ENCODE measurements around the gene SLC11A1. TPM values are rescaled to one million over a fixed set of nuclear protein-coding genes. Genes with fewer than 3 reads are reported as not detected.

SLC11A1 gene
- total RNA-seq, 1 donor from 2014 or later = not detected

DNA sequence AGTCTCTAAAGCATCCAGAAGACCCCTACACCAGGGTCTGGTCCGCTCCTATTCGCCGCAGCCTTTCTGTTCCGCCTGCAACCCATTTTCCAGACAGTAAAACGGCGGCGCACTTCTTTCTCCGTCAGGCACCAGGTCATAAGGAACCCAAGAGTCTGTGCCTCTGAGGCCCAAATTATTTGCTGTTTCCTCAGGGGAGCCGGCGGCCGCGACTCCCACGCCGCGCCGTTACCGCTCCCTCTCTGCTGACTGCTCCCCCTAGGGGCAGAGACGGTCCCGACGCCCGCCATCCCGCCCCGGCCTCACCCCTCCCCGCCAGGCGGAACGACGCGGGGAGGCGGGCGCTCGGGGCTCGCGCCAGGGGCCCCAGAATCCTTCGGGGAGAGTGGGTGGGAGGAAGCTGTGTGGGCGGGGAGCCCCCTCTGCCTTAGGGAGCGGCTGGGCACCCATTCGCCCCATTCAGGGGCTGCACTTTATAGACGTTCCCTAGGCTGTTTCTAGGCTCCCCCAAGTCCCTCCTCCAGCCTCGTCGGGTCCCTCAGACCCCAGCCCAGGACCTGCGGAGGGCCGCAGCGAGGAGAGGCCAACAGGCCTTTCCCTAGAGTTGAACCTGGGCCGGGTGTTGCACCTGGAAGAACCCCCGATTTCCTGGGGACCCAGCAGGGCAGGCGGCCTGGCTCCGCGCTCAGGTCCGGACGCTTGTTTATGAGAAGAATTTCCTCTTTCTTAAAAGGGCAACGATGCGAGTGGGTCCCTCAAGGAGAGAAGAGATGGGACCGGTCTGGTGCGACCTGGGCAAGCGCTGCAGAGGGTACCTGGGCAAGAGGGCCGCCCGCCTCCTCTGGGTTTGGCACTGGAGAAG, 14.0 kb downstream of the SLC11A1 start:
- no peaks in the 10 kb centered on the region for H3K36me3 Mint-ChIP-seq (ENCODE audit: low read depth, unreplicated experiment)
- TF ChIP-seq, protein P1, sequence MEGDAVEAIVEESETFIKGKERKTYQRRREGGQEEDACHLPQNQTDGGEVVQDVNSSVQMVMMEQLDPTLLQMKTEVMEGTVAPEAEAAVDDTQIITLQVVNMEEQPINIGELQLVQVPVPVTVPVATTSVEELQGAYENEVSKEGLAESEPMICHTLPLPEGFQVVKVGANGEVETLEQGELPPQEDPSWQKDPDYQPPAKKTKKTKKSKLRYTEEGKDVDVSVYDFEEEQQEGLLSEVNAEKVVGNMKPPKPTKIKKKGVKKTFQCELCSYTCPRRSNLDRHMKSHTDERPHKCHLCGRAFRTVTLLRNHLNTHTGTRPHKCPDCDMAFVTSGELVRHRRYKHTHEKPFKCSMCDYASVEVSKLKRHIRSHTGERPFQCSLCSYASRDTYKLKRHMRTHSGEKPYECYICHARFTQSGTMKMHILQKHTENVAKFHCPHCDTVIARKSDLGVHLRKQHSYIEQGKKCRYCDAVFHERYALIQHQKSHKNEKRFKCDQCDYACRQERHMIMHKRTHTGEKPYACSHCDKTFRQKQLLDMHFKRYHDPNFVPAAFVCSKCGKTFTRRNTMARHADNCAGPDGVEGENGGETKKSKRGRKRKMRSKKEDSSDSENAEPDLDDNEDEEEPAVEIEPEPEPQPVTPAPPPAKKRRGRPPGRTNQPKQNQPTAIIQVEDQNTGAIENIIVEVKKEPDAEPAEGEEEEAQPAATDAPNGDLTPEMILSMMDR (IDR thresholded peaks at IDR 0.05; ENCODE audit: unreplicated experiment) = peak; percentile 95
- H3K4me3 Mint-ChIP-seq (ENCODE audit: unreplicated experiment) = peak overlapping the region; percentile 91
- peak overlapping the region; percentile 98 for H3K27ac Mint-ChIP-seq (ENCODE audit: unreplicated experiment)
- peak; percentile 96 for DNase-seq (ENCODE audit: low spot score)
- H3K27me3 Mint-ChIP-seq (ENCODE audit: unreplicated experiment) = peaks cover 10% of the 10 kb centered on the region
- H3K4me1 Mint-ChIP-seq (ENCODE audit: unreplicated experiment) = peaks cover 18% of the 10 kb centered on the region
- H3K9me3 Mint-ChIP-seq (ENCODE audit: unreplicated experiment) = no peaks in the 10 kb centered on the region

DNA sequence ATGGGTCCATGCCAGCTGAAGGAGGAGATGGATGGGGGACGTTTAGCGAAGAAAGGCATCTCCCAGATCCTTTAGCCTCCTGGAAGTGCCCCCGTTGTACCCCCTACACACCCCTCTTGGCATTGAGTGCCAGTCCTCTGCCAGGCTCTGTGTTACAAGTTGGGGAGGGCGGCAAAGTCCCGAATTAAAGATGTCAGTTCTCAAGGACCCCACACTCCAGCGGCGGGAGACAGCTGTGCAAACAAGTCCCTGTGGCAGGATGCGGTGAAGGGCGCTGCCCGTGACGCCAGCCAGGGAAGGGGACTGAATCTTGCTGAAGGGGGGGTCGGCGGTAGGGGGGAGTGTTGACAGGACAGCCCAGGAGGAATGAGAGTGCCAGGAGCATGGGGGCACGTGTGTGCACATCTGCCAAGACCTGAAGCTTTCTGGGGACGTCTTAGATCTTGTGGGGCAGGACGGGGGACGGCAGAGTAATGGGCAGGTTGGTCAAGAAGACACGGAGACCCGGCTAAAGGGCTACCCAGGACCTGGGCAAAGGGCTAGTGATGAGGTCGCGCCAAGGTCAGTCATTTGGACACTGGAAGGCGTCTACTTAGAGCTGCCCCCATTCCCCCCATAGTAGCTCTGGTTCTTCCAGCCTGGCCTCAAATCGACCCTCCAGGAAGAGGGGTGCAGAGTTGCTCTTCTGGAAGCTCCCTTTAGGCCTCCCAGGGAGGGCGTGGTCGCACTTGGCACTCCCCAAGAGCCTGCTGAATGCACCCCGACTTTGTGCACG, 14.8 kb downstream of the SLC11A1 start:
- peak; percentile 43 for DNase-seq (ENCODE audit: low spot score)
- Mint-ChIP-seq H3K4me3 (ENCODE audit: unreplicated experiment) (peak overlapping the region; percentile 91), H3K36me3 (ENCODE audit: low read depth, unreplicated experiment) (no peaks in the 10 kb centered on the region), H3K27me3 (ENCODE audit: unreplicated experiment) (peaks cover 10% of the 10 kb centered on the region), H3K27ac (ENCODE audit: unreplicated experiment) (peak overlapping the region; percentile 98), H3K4me1 (ENCODE audit: unreplicated experiment) (peaks cover 18% of the 10 kb centered on the region), H3K9me3 (ENCODE audit: unreplicated experiment) (no peaks in the 10 kb centered on the region)
- TF ChIP-seq, protein P1 (IDR thresholded peaks at IDR 0.05; ENCODE audit: unreplicated experiment) = no peak

DNA sequence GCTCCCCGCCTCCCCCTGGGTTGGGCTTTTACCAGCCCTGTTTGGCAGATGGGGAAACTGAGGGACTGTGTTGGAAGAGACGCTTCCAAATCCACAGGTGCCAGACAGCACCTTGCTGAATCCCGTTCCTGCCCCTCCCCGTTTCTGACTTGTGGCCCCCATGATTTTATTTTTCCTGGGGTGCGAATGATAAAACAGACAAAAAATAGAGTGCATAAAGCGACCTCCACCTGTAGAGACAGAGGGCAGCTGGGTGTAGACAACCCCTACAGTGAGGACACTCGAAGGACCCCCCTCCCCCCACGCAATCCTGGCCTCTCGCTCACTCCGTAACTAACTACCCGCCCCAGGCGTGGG, 15.4 kb downstream of the SLC11A1 start:
- Mint-ChIP-seq H3K4me3 (ENCODE audit: unreplicated experiment) (peak overlapping the region; percentile 79), H3K27me3 (ENCODE audit: unreplicated experiment) (peaks cover 10% of the 10 kb centered on the region), H3K4me1 (ENCODE audit: unreplicated experiment) (peaks cover 18% of the 10 kb centered on the region), H3K36me3 (ENCODE audit: low read depth, unreplicated experiment) (no peaks in the 10 kb centered on the region), H3K27ac (ENCODE audit: unreplicated experiment) (peak overlapping the region; percentile 75), H3K9me3 (ENCODE audit: unreplicated experiment) (no peaks in the 10 kb centered on the region)
- TF ChIP-seq, protein P1 (IDR thresholded peaks at IDR 0.05; ENCODE audit: unreplicated experiment) = no peak
- DNase-seq (ENCODE audit: low spot score) = no peak

DNA sequence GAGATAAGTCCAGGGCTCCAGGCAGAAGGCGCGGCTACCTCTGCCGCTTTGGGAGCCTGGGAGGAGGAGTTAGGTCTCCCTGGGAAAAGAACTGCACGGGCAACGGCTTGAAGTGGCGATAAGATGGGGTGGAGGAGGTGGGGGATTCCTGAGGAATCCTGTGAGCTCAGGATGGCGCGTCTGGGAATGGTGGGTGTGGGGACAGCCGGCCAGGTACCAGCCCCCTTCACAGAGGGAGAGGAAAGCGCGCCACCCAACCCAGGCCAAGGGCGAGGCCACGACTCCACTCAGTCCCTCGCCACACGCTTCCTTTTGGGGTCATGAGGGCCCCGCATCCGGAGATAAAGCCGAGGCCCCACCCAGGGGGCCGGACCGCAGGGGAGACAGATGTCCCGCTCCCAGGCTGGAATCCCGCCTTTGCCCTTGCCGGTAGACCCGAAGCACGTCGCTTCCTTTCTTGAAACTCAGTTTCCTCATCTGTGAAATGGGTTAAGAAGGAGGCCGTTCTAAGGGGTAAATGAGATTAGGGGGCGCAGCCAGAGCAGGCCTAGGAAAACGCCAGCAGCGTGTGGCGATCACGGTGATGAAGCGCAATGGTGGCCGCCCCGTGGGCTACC, 15.9 kb downstream of the SLC11A1 start:
- TF ChIP-seq, protein P1 (IDR thresholded peaks at IDR 0.05; ENCODE audit: unreplicated experiment) = no peak
- H3K9me3 Mint-ChIP-seq (ENCODE audit: unreplicated experiment) = no peaks in the 10 kb centered on the region
- H3K27me3 Mint-ChIP-seq (ENCODE audit: unreplicated experiment) = peaks cover 10% of the 10 kb centered on the region
- H3K27ac Mint-ChIP-seq (ENCODE audit: unreplicated experiment) = no peak overlapping the region
- H3K4me3 Mint-ChIP-seq (ENCODE audit: unreplicated experiment) = peak overlapping the region; percentile 79
- peak; percentile 48 for DNase-seq (ENCODE audit: low spot score)
- peaks cover 18% of the 10 kb centered on the region for H3K4me1 Mint-ChIP-seq (ENCODE audit: unreplicated experiment)
- no peaks in the 10 kb centered on the region for H3K36me3 Mint-ChIP-seq (ENCODE audit: low read depth, unreplicated experiment)
